A673 (cell line): ENCODE results near the gene XKR8. TPM values are rescaled to one million over a fixed set of nuclear protein-coding genes. Genes with fewer than 3 reads are reported as not detected.
A peak's percentile ranks its signal among the peaks of the same experiment; 100 is the strongest.

Experiments
- BruUV-seq: library from RNA; stranded (reverse); fragments of 400-500 nt; replicated peaks from 2 replicates; lab custom pipeline; 2021; lab: Mats Ljungman, UMichigan
- CTCF ChIA-PET: fragments of 300-600 bp; sonication (Branson Sonifier 250); formaldehyde crosslinking; loops from one replicate; lab custom pipeline; 2022; ENCODE audit warnings: antibody characterized with exemption; lab: Charles Lee
- POLR2A ChIA-PET: fragments of 300-600 bp; sonication (Branson Sonifier 250); formaldehyde crosslinking; loops from one replicate; lab custom pipeline; 2022; ENCODE audit warnings: antibody characterized with exemption; ENCODE audit not compliant: low non-redundant PET; lab: Charles Lee
- DNase-seq: peaks from one replicate; pipeline ENCODE4 v3.0.0-alpha.2; 2015; ENCODE audit warnings: low spot score
- H3K27ac ChIP-seq: fragments of 200-600 bp; sonication (generic); 2 replicates; pipeline ENCODE4 v1.5.1; 2016; ENCODE audit warnings: mixed run types, low read depth, mild to moderate bottlenecking, mixed read lengths, antibody characterized with exemption, low read length; ENCODE audit not compliant: poor library complexity, severe bottlenecking
- H3K27me3 ChIP-seq: fragments of 200-600 bp; sonication (generic); replicated peaks from 2 replicates; pipeline ENCODE4 v1.6.1; 2017; ENCODE audit warnings: mixed run types, low read depth, mild to moderate bottlenecking, mixed read lengths, antibody characterized with exemption, low read length; ENCODE audit not compliant: insufficient read depth, poor library complexity
- H3K36me3 ChIP-seq: fragments of 200-600 bp; sonication (generic); 2 replicates; pipeline ENCODE4 v1.6.1; 2016; ENCODE audit warnings: mixed run types, mild to moderate bottlenecking, mixed read lengths, antibody characterized with exemption, low read length; ENCODE audit not compliant: insufficient read depth, poor library complexity, severe bottlenecking
- H3K4me1 ChIP-seq: fragments of 200-600 bp; sonication (generic); 2 replicates; pipeline ENCODE4 v1.6.1; 2017; ENCODE audit warnings: mixed run types, mild to moderate bottlenecking, mixed read lengths, antibody characterized with exemption, low read length; ENCODE audit not compliant: insufficient read depth, poor library complexity, severe bottlenecking
- H3K4me3 ChIP-seq: fragments of 200-600 bp; sonication (generic); 2 replicates; pipeline ENCODE4 v1.5.1; 2016; ENCODE audit warnings: low read depth, mixed run types, mild to moderate bottlenecking, mixed read lengths, low read length; ENCODE audit not compliant: poor library complexity, severe bottlenecking
- H3K9me3 ChIP-seq: fragments of 200-600 bp; sonication (generic); 2 replicates; pipeline ENCODE4 v1.6.1; 2016; ENCODE audit warnings: mixed run types, low read depth, mild to moderate bottlenecking, mixed read lengths, antibody characterized with exemption, low read length; ENCODE audit not compliant: poor library complexity, severe bottlenecking
- CTCF ChIP-seq: fragments of 300-800, 200-600 bp; sonication (generic); conservative IDR thresholded peaks from 2 replicates; pipeline ENCODE4 v1.5.1; 2017; ENCODE audit warnings: low read depth, mild to moderate bottlenecking, antibody characterized with exemption, low read length, moderate library complexity, mixed read lengths
- EZH2 ChIP-seq: fragments of 200-600 bp; sonication (generic); IDR thresholded peaks from 2 replicates; pipeline ENCODE4 v1.6.1; 2017; ENCODE audit warnings: borderline replicate concordance, low read depth, mild to moderate bottlenecking, mixed read lengths, antibody characterized with exemption, low read length; ENCODE audit not compliant: poor library complexity, severe bottlenecking
- intact Hi-C: fragments of 100-400 bp; cut with micrococcal nuclease; formaldehyde crosslinking; loops from one replicate; pipeline ENCODE4 v1.10.0; 2022; ENCODE audit not compliant: unreplicated experiment
- total RNA-seq: library from RNA; stranded (reverse); gene quantifications from 2 replicates; pipeline ENCODE4 v1.2.3, GENCODE V29; 2021

Gene XKR8
- total RNA-seq, 1 experiment from 2014 or later = 6.4 TPM

- H3K4me1 ChIP-seq = peaks cover 8% of the 10 kb centered on the region
- H3K4me3 ChIP-seq = no peak overlapping the region
- ChIA-PET CTCF (interaction anchor here (2.4 to 2.5 kb wide), 2 partner anchors 41 to 123 kb away, joined by 8 to 9 read pairs; no protein-coding TSS in a partner anchor), POLR2A (interaction anchor here (0.7 kb wide), 1 partner anchor 43 kb away, joined by 4 read pairs; no protein-coding TSS in a partner anchor)
- H3K9me3 ChIP-seq = no peaks in the 10 kb centered on the region
- DNase-seq = peak; percentile 18
- no peaks in the 10 kb centered on the region for H3K36me3 ChIP-seq
- H3K27ac ChIP-seq = no peak overlapping the region
- no TSS peak for BruUV-seq
- intact Hi-C loops = no loop called here
- no peaks in the 10 kb centered on the region for H3K27me3 ChIP-seq
- TF ChIP-seq CTCF (no peak), EZH2 (no peak)
Observed at GRCh38 chr1:27981145-27981544, 21.4 kb downstream of the XKR8 start.

- no peaks in the 10 kb centered on the region for H3K9me3 ChIP-seq
- ChIA-PET CTCF (no interaction called here), POLR2A (no interaction called here)
- H3K4me1 ChIP-seq = no peaks in the 10 kb centered on the region
- no peak for DNase-seq
- intact Hi-C loops = no loop called here
- no peak for TF ChIP-seq EZH2
- TF ChIP-seq CTCF = no peak
- no TSS peak for BruUV-seq
- H3K4me3 ChIP-seq = no peak overlapping the region
- H3K27ac ChIP-seq = no peak overlapping the region
- no peaks in the 10 kb centered on the region for H3K27me3 ChIP-seq
- H3K36me3 ChIP-seq = peaks cover 43% of the 10 kb centered on the region
Observed at GRCh38 chr1:27990920-27991537, 31.3 kb downstream of the XKR8 start.

GRCh38 chr1:27992276-27992675, 32.5 kb downstream of the XKR8 start:
- Histone ChIP-seq H3K4me1 (no peaks in the 10 kb centered on the region), H3K9me3 (no peaks in the 10 kb centered on the region), H3K27me3 (no peaks in the 10 kb centered on the region), H3K36me3 (peaks cover 52% of the 10 kb centered on the region), H3K4me3 (no peak overlapping the region), H3K27ac (no peak overlapping the region)
- TF ChIP-seq EZH2 (no peak), CTCF (no peak)
- ChIA-PET POLR2A (no interaction called here), CTCF (no interaction called here)
- intact Hi-C loops = no loop called here
- no TSS peak for BruUV-seq
- no peak for DNase-seq
